ENCODE results near the gene ATF4. TPM values are rescaled to one million over a fixed set of nuclear protein-coding genes. Genes with fewer than 3 reads are reported as not detected.

Gene ATF4
- total and polyA plus RNA-seq, 2 of the 8 experiments (the other 6 are each of a cell fraction or from before 2014, with no cell fraction given), result 553 to 704 TPM

GRCh38 chr22:39570665-39571064 is 50.3 kb downstream of the ATF4 start, which contains the start of gene CACNA1I:
TSS of gene CACNA1I (plus strand) at chr22:39570753. CDS start at chr22:39570753, 0 bp downstream.
- no peak within 1 kb of the TSS for H3K4ac ChIP-seq (replicated peaks; ENCODE audit: insufficient read length, low read depth, low read length)
- no peak within 1 kb of the TSS for H2AK5ac ChIP-seq (ENCODE audit: low read depth, low read length)
- H2BK12ac ChIP-seq (ENCODE audit: low read depth, low read length), result no peak within 1 kb of the TSS
- WGBS, 2 experiments (ENCODE audit: extremely low coverage in 1 of 2, insufficient coverage in 1 of 2, insufficient read length in 1 of 2, insufficient replicate concordance in 2 of 2, low coverage in 1 of 2, low lambda C conversion rate in 2 of 2, missing lambda C conversion rate in 1 of 2), result 87% methylated on average over 9 of the region's 14 CpGs; no CpG with 5 or more reads in 1 of the 2 experiments
- H3K14ac ChIP-seq (ENCODE audit: insufficient read length), result no peak within 1 kb of the TSS
- H2AFZ ChIP-seq (ENCODE audit: low read length), result no peak within 1 kb of the TSS
- H3K4me3 ChIP-seq (ENCODE audit: extremely low read depth in 1 of 4, insufficient read depth in 2 of 4, low read depth in 3 of 4, low read length in 4 of 4), result no peak within 1 kb of the TSS
- no peak for FAIRE-seq
- H2BK15ac ChIP-seq (ENCODE audit: low read length), result no peak within 1 kb of the TSS
- H4K91ac ChIP-seq (replicated peaks; ENCODE audit: insufficient read length, low read length), result no peak within 1 kb of the TSS
- H3K23ac ChIP-seq (ENCODE audit: insufficient read length), result no peak within 1 kb of the TSS
- no peak for DNase-seq (ENCODE audit: low read depth in 1 of 2, low spot score in 2 of 2)
- H3K36me3 ChIP-seq (ENCODE audit: control insufficient read depth in 2 of 4, insufficient read depth in 4 of 4, low read length in 3 of 4), result no peaks in the 10 kb centered on the region
- H2BK20ac ChIP-seq (ENCODE audit: low read length), result no peak within 1 kb of the TSS
- no peak within 1 kb of the TSS for H2BK5ac ChIP-seq (ENCODE audit: low read depth, low read length)
- no peak within 1 kb of the TSS for H3K18ac ChIP-seq (ENCODE audit: extremely low read depth, low read length)
- no peak within 1 kb of the TSS for H2BK120ac ChIP-seq (replicated peaks; ENCODE audit: low read depth, low read length)
- ChIA-PET CTCF (ENCODE audit: partially characterized antibody) (interaction anchor here (0.7 to 9.0 kb wide), 3 partner anchors 10 to 383 kb away, joined by 3 to 47 read pairs (median 3); no protein-coding TSS in a partner anchor), POLR2A (ENCODE audit: partially characterized antibody) (no interaction called here)
- peaks cover 0 to 3% of the 10 kb centered on the region in 2 experiments for H4K20me1 ChIP-seq (replicated peaks in 1 of 2; ENCODE audit: control insufficient read depth in 1 of 2, insufficient read depth in 2 of 2, low read length in 2 of 2)
- H3K79me1 ChIP-seq (ENCODE audit: low read depth, low read length), result no peaks in the 10 kb centered on the region
- H4K8ac ChIP-seq (ENCODE audit: extremely low read depth, insufficient read depth, low read length), result no peak within 1 kb of the TSS; the same call in 1 of the 2 replicates
- peaks cover 0 to 2% of the 10 kb centered on the region in 2 experiments; a peak in 1 of 4 replicates for H3K9me3 ChIP-seq (ENCODE audit: insufficient read depth in 2 of 2, low read depth in 1 of 2, low read length in 1 of 2)
- H3K4me2 ChIP-seq (ENCODE audit: insufficient read depth in 1 of 2, low read depth in 2 of 2, low read length in 2 of 2), result no peak within 1 kb of the TSS
- no peak within 1 kb of the TSS for H3K27ac ChIP-seq (ENCODE audit: low read depth, low read length)
- peaks cover 5% of the 10 kb centered on the region; the same call in 1 of the 2 replicates for H3K23me2 ChIP-seq (ENCODE audit: low read depth, low read length)
- no peak within 1 kb of the TSS for H3K56ac ChIP-seq (replicated peaks; ENCODE audit: insufficient read length, low read depth, low read length)
- no peaks in the 10 kb centered on the region; a peak in 1 of 7 replicates for H3K27me3 ChIP-seq (replicated peaks in 1 of 4; ENCODE audit: control insufficient read depth in 3 of 4, extremely low read depth in 1 of 4, insufficient read depth in 3 of 4, low read length in 3 of 4)
- H4K5ac ChIP-seq (ENCODE audit: insufficient read length, low read depth, low read length), result no peak within 1 kb of the TSS
- H3K79me2 ChIP-seq (ENCODE audit: control insufficient read depth in 1 of 2, insufficient read depth in 2 of 2, low read length in 2 of 2), result no peaks in the 10 kb centered on the region
- 0 out of 7 replicates have a peak, but pooled peaks cover 0 to 4% (median 0%) of the 10 kb centered on the region in 4 experiments for H3K4me1 ChIP-seq (replicated peaks in 1 of 4; ENCODE audit: control insufficient read depth in 3 of 4, insufficient read depth in 4 of 4, low read length in 3 of 4)
- no peak within 1 kb of the TSS for H3K9ac ChIP-seq (replicated peaks in 1 of 4; ENCODE audit: extremely low read depth in 1 of 4, low read depth in 3 of 4, low read length in 3 of 4)
- TF ChIP-seq NRF1 (IDR thresholded peaks at IDR 0.05; ENCODE audit: low read depth, low read length), result no peak
- TF ChIP-seq SP4 (IDR thresholded peaks at IDR 0.05; ENCODE audit: low read length), result no peak
- TF ChIP-seq EZH2 (IDR thresholded peaks at IDR 0.05; ENCODE audit: low read depth, low read length, severe bottlenecking), result no peak
- no peak for TF ChIP-seq KDM1A (IDR thresholded peaks at IDR 0.05; ENCODE audit: borderline replicate concordance, low read length)
- TF ChIP-seq CTBP2 (IDR thresholded peaks at IDR 0.05; ENCODE audit: borderline replicate concordance, insufficient read depth, insufficient read length, low read length), result no peak
- TF ChIP-seq MAX (IDR thresholded peaks at IDR 0.05), result no peak
- no peak for TF ChIP-seq E2F6 (IDR thresholded peaks at IDR 0.05)
- TF ChIP-seq RFX5 (IDR thresholded peaks at IDR 0.05; ENCODE audit: borderline replicate concordance, low read depth, low read length), result no peak
- TF ChIP-seq RNF2 (IDR thresholded peaks at IDR 0.05; ENCODE audit: borderline replicate concordance, low read depth, low read length, missing control alignments, poor library complexity, severe bottlenecking), result no peak

Data from H1 (cell line).